Measurements from ENCODE around the gene IPO4.

- TF ChIP-seq, protein P1, sequence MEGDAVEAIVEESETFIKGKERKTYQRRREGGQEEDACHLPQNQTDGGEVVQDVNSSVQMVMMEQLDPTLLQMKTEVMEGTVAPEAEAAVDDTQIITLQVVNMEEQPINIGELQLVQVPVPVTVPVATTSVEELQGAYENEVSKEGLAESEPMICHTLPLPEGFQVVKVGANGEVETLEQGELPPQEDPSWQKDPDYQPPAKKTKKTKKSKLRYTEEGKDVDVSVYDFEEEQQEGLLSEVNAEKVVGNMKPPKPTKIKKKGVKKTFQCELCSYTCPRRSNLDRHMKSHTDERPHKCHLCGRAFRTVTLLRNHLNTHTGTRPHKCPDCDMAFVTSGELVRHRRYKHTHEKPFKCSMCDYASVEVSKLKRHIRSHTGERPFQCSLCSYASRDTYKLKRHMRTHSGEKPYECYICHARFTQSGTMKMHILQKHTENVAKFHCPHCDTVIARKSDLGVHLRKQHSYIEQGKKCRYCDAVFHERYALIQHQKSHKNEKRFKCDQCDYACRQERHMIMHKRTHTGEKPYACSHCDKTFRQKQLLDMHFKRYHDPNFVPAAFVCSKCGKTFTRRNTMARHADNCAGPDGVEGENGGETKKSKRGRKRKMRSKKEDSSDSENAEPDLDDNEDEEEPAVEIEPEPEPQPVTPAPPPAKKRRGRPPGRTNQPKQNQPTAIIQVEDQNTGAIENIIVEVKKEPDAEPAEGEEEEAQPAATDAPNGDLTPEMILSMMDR (IDR thresholded peaks at IDR 0.05 in 2 of 3, conservative IDR thresholded peaks at IDR 0.05 in 1 of 3; ENCODE audit: borderline replicate concordance in 1 of 3, insufficient read depth in 1 of 3, low read depth in 2 of 3, low read length in 2 of 3) = no peak
- no peak for TF ChIP-seq SIN3A (IDR thresholded peaks at IDR 0.05; ENCODE audit: low read depth)
- no peak for TF ChIP-seq POLR2AphosphoS5 (IDR thresholded peaks at IDR 0.05; ENCODE audit: low read depth, low read length)
- TF ChIP-seq ZBTB33 (IDR thresholded peaks at IDR 0.05; ENCODE audit: extremely low read depth, insufficient replicate concordance, low read length) = no peak
- TF ChIP-seq EZH2 (IDR thresholded peaks at IDR 0.05) = no peak
- no peak for TF ChIP-seq ZFX (IDR thresholded peaks at IDR 0.05)
- TF ChIP-seq REST (IDR thresholded peaks at IDR 0.05; ENCODE audit: low read depth) = no peak
- TF ChIP-seq POLR2A (IDR thresholded peaks at IDR 0.05; ENCODE audit: borderline replicate concordance, extremely low read depth, insufficient read depth, insufficient read length) = no peak
- no peak for TF ChIP-seq EZH2phosphoT487 (IDR thresholded peaks at IDR 0.05; ENCODE audit: borderline replicate concordance)
Observed at GRCh38 chr14:24145690-24146452, 42.7 kb downstream of the IPO4 start.
